ENCODE data around the gene XPNPEP3. TPM values are rescaled to one million over a fixed set of nuclear protein-coding genes. Genes with fewer than 3 reads are reported as not detected.

The XPNPEP3 gene
- polyA plus RNA-seq, 1 of the 3 experiments (the other 2 are of a cell fraction): 8.6 TPM

- Histone ChIP-seq H2AFZ (ENCODE audit: low read depth) (no peak overlapping the region), H3K36me3 (replicated peaks in 1 of 2; ENCODE audit: control insufficient read depth in 1 of 2, insufficient read depth in 2 of 2, low read length in 1 of 2) (peaks cover 5 to 20% of the 10 kb centered on the region in 2 experiments), H3K79me2 (ENCODE audit: insufficient read depth) (peaks cover 12% of the 10 kb centered on the region), H3K4me1 (ENCODE audit: control insufficient read depth in 1 of 2, insufficient read depth in 2 of 2, low read depth in 1 of 2, low read length in 1 of 2) (no peaks in the 10 kb centered on the region), H3F3A (replicated peaks; ENCODE audit: insufficient read depth) (no peaks in the 10 kb centered on the region), H3K9me3 (no peaks in the 10 kb centered on the region), H3K27me3 (ENCODE audit: insufficient read depth) (no peaks in the 10 kb centered on the region), H3K4me2 (no peak overlapping the region), H3K27ac (ENCODE audit: low read depth in 2 of 2, low read length in 1 of 2) (no peak overlapping the region), H3K9me2 (no peaks in the 10 kb centered on the region), H3K4me3 (ENCODE audit: low read depth in 2 of 2, low read length in 1 of 2) (no peak overlapping the region), H3K9ac (no peak overlapping the region), H4K20me1 (ENCODE audit: insufficient read depth) (no peaks in the 10 kb centered on the region)
- DNase-seq: no peak
- no peak for TF ChIP-seq TAF1 (IDR thresholded peaks at IDR 0.05; ENCODE audit: borderline replicate concordance, low read depth, low read length)
- no peak for TF ChIP-seq MEF2A (IDR thresholded peaks at IDR 0.05; ENCODE audit: borderline replicate concordance, low read depth)
- TF ChIP-seq POLR2AphosphoS5 (IDR thresholded peaks at IDR 0.05; ENCODE audit: low read depth, low read length): no peak
- no peak for TF ChIP-seq GATA2 (CRISPR knock-in tag; IDR thresholded peaks at IDR 0.05)
- TF ChIP-seq USF2 (IDR thresholded peaks at IDR 0.05; ENCODE audit: borderline replicate concordance, low read depth, low read length): no peak
- TF ChIP-seq RAD21 (IDR thresholded peaks at IDR 0.05; ENCODE audit: low read length): no peak
- TF ChIP-seq RFX5 (IDR thresholded peaks at IDR 0.05; ENCODE audit: low read length): no peak
- no peak for TF ChIP-seq YY1 (IDR thresholded peaks at IDR 0.05; ENCODE audit: low read depth)
- POLR2A ChIA-PET: no interaction called here
- CTCF ChIA-PET: no interaction called here
- 100% methylated on average over 7 of the region's 8 CpGs for WGBS (ENCODE audit: low lambda C conversion rate)
Measured at GRCh38 chr22:40967111-40967760, 110.3 kb downstream of the XPNPEP3 start.

- H3K9ac ChIP-seq: no peak overlapping the region
- H3K9me3 ChIP-seq: no peaks in the 10 kb centered on the region
- peaks cover 3 to 12% of the 10 kb centered on the region in 2 experiments for H3K36me3 ChIP-seq (replicated peaks in 1 of 2; ENCODE audit: control insufficient read depth in 1 of 2, insufficient read depth in 2 of 2, low read length in 1 of 2)
- H3K9me2 ChIP-seq: no peaks in the 10 kb centered on the region
- no peak for DNase-seq
- H3K79me2 ChIP-seq (ENCODE audit: insufficient read depth): no peaks in the 10 kb centered on the region
- no peak overlapping the region for H3K4me3 ChIP-seq (ENCODE audit: low read depth in 2 of 2, low read length in 1 of 2)
- no peak overlapping the region for H3K4me2 ChIP-seq
- no peaks in the 10 kb centered on the region for H4K20me1 ChIP-seq (ENCODE audit: insufficient read depth)
- no peaks in the 10 kb centered on the region for H3F3A ChIP-seq (replicated peaks; ENCODE audit: insufficient read depth)
- WGBS (ENCODE audit: low lambda C conversion rate): 95% methylated on average over 6 of the region's 6 CpGs
- no peaks in the 10 kb centered on the region for H3K27me3 ChIP-seq (ENCODE audit: insufficient read depth)
- ChIA-PET POLR2A (interaction anchor here (0.6 kb wide), 1 partner anchor 81 kb away, joined by 4 read pairs; no protein-coding TSS in a partner anchor), CTCF (no interaction called here)
- no peak overlapping the region for H2AFZ ChIP-seq (ENCODE audit: low read depth)
- no peaks in the 10 kb centered on the region for H3K4me1 ChIP-seq (ENCODE audit: control insufficient read depth in 1 of 2, insufficient read depth in 2 of 2, low read depth in 1 of 2, low read length in 1 of 2)
- no peak overlapping the region for H3K27ac ChIP-seq (ENCODE audit: low read depth in 2 of 2, low read length in 1 of 2)
- TF ChIP-seq SMC3 (IDR thresholded peaks at IDR 0.05; ENCODE audit: low read depth, low read length) (no peak), FOXJ3 (CRISPR knock-in tag; IDR thresholded peaks at IDR 0.05) (no peak), RAD21 (IDR thresholded peaks at IDR 0.05; ENCODE audit: low read length) (no peak), FOSL2 (IDR thresholded peaks at IDR 0.05; ENCODE audit: borderline replicate concordance, low read depth) (no peak), MXI1 (IDR thresholded peaks at IDR 0.05; ENCODE audit: low read depth, low read length) (no peak), USF1 (IDR thresholded peaks at IDR 0.05; ENCODE audit: borderline replicate concordance, low read depth) (no peak), PBX3 (IDR thresholded peaks at IDR 0.05) (no peak), RFX5 (IDR thresholded peaks at IDR 0.05; ENCODE audit: low read length) (no peak), FOXM1 (IDR thresholded peaks at IDR 0.05; ENCODE audit: low read depth) (no peak), MEF2A (IDR thresholded peaks at IDR 0.05; ENCODE audit: borderline replicate concordance, low read depth) (no peak), EP300 (IDR thresholded peaks at IDR 0.05; ENCODE audit: borderline replicate concordance in 1 of 2, low read depth in 1 of 2, low read length in 1 of 2) (no peak), TAF1 (IDR thresholded peaks at IDR 0.05; ENCODE audit: borderline replicate concordance, low read depth, low read length) (no peak), CTCF (IDR thresholded peaks at IDR 0.05) (no peak)
- TF ChIP-seq, protein P1, sequence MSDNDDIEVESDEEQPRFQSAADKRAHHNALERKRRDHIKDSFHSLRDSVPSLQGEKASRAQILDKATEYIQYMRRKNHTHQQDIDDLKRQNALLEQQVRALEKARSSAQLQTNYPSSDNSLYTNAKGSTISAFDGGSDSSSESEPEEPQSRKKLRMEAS (IDR thresholded peaks at IDR 0.05; ENCODE audit: low read depth): no peak
- TF ChIP-seq, protein P2, sequence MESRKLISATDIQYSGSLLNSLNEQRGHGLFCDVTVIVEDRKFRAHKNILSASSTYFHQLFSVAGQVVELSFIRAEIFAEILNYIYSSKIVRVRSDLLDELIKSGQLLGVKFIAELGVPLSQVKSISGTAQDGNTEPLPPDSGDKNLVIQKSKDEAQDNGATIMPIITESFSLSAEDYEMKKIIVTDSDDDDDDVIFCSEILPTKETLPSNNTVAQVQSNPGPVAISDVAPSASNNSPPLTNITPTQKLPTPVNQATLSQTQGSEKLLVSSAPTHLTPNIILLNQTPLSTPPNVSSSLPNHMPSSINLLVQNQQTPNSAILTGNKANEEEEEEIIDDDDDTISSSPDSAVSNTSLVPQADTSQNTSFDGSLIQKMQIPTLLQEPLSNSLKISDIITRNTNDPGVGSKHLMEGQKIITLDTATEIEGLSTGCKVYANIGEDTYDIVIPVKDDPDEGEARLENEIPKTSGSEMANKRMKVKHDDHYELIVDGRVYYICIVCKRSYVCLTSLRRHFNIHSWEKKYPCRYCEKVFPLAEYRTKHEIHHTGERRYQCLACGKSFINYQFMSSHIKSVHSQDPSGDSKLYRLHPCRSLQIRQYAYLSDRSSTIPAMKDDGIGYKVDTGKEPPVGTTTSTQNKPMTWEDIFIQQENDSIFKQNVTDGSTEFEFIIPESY (IDR thresholded peaks at IDR 0.05; ENCODE audit: borderline replicate concordance, low read depth): no peak
Measured at GRCh38 chr22:40972587-40972986, 115.6 kb downstream of the XPNPEP3 start.

Measured in SK-N-SH (cell line).